GM21723 (cell line): ENCODE results near the gene KCNK3.

Experiments used
- ATAC-seq: cut with Tn5 transposase; IDR thresholded peaks from one replicate; pipeline ENCODE4 v1.9.1; 2021; ENCODE audit warnings: mild to moderate bottlenecking, moderate library complexity; ENCODE audit not compliant: unreplicated experiment

The KCNK3 gene

DNA sequence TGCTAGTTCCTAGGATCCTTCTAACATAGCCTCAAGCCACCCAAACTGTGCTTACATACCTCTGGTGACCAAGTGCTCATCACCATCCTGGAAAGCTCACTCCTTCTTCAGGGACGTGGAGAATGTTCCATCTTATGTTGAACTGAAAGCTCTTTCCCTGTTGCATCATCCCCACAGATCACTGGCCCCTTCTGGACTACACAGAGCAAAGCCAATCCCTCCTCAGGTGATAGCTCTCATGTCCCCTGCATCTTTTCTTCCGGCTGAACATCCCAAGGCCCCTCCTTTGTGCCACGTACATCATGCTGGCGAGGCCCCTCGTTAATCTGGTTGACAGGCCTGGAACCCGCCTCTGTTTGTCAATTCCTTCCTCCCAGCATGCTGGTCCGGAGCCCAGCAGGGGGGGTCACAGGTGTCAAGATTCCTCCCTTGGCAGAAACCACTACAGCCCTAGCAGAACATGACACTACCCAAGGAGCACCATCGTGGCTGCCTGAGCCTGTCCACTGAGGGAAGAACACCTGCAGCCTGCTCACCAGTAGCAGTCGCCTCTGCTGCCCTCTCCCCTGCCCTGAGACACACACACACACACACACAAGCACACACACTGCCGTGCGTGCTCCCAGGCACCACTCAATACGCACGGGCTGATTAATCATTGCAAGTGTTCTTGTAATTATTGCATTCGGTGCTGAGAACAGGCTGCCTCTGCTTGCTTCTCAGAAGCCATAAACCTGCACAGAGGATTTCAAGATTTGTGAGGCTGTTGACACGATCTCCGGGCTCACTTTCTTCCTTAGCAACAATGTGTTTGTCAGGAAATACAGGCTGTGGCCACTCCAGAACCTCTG, 6.3 kb upstream of the KCNK3 start:
- ATAC-seq, result no peak

DNA sequence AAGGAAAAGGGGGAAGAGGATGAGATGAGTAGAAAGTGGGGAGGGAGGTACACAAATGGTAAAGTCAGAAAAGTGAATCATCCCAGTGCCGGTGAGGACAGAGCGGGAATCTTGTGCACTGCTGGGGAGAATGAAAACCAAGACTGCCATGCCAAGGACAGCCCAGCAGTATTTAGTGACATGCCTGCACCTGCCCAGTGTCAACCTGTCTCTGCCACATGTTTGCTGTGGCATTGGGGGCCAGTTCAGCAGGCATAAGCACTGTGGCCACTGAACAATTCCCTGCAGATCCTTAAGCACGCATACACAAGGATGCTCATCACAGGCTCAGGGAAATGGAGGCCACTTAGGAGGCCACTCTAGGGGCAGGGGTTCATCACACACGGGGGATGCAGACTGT, 5.2 kb upstream of the KCNK3 start:
- no peak for ATAC-seq

DNA sequence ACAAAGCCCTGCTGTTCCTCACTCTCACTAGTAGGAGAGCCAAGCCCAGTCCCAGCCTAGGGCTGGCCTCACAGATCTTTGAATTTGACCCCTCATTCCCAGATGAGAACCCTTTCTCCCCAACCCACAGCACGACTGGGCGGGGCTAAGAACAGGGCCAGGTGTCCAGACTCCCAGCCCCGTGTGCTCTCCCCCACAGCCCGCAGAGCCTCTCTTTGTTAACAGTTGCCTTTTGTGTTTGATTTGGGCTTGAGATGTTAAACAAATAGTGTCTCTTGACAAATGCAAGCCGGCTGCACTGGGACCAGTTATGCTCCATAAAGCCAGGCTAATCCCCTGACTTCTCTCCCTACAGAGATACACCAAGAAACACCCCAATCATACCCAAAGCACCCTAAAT, 4.7 kb upstream of the KCNK3 start:
- ATAC-seq, result no peak

DNA sequence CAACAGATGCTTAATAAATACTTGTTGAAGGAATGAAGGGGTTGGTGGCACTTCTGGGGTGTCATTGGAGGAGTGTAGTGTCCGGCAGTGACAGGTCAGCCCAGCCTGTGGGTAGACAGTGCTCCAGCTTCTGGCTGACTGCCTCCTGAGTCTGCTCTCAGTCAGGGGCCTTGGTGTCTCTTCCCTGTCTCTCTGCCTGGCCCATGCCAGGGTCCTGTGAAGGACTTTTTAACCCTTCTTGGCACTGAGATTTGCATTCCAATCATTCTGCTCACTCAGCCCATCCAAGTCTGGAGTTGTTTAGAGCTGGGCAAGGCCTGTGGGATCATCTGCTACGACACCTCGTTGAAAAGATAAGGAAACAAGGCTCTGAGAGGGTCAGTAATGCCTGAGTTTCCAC, 1.4 kb upstream of the KCNK3 start:
- no peak for ATAC-seq

DNA sequence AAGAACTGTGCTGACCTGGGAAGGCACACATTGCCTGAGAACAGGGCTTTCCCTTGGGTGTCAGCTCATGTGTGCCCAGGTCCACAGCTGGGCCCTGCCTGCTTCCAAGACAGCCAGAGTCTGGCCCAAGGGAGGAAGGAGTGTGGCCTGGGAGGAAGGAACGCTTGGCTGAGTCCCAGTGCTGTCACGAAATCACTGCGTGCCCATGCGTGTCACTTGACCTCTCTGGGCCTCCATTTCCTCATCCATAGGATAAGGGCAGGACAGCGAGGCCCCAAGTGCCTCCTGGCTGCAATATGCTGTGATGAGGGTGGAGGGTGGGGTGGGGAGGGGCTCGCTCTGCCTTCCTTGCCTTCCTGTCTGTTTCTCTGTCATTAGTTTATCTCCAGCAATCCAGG, 642 bp upstream of the KCNK3 start:
- ATAC-seq, result no peak

DNA sequence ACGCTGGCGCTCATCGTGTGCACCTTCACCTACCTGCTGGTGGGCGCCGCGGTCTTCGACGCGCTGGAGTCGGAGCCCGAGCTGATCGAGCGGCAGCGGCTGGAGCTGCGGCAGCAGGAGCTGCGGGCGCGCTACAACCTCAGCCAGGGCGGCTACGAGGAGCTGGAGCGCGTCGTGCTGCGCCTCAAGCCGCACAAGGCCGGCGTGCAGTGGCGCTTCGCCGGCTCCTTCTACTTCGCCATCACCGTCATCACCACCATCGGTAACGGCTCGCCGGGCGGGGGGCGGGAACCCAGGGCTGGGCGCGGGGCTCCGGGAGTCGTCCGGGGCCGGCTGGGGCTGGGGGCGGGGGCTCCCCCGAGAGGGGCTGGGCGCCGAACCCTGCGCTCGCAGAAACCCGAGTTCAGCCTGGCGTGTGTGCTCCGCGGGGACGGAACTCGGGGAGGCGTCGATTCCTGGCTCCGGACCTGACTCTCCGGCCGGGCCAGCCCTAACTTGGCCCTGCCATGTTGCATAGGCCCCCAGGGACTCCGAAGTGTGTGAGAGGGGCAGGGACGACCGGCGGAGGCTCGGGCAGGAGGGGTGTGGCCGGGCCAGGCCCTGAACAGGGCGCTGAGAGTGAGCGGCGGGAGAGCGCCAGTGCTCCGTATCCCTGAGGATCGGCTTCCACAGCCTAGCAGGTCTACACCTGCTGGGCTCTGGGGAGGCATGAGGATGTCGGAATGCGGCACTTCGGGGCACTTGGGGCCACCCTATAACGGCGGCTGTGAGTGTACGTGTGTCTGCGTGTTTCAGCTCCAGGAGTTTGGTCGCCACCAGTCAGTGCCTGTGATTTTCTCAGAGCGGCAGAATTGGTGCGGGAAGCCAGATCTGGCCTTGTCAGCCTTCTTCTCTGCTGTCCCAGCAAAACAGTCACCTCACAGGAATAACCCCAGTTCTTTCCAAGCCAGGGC, 651 bp downstream of the KCNK3 start:
- ATAC-seq, result no peak

DNA sequence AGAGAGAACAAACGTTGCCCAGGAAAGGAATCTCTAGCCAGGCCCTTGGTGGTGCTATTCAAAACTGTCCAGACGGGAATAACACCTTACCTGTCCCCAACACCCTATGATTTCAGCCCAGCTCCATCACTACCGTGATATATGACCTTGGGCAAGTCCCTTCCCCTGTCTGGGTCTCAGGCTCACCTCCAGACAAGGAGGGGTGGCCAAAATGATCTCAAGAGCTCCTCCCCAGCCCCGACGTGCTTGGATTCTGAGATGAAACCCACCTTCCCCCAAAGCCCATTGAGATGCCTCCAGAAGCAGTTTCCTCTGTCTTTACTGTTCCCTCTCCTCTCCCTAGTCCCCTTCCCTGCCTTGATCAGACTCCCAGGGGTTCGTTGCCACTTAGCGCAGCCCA, 1.5 kb downstream of the KCNK3 start:
- no peak for ATAC-seq

DNA sequence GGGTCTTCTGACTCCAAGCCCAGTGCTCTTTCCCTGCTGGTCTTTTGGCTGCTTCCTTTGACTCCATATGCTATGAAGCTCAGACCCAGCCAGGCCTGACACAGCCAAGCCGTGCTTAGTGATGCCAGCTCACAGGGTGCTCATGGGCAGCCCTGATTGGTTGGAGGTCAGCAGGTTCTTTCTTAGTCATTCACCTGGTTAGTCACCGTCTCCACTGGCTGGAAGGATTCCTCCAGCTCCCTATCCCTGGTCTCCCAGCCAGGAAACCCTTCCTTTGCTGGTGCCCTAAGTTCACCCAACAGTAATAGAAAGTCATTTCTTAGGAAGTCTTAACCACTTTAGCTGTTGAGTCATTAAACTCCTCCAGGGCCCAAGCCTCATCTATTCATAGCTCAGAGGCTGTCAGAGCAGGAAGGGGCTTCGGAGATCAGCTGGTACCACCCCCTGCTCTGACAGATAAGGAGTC, 3.9 kb downstream of the KCNK3 start:
- no peak for ATAC-seq

DNA sequence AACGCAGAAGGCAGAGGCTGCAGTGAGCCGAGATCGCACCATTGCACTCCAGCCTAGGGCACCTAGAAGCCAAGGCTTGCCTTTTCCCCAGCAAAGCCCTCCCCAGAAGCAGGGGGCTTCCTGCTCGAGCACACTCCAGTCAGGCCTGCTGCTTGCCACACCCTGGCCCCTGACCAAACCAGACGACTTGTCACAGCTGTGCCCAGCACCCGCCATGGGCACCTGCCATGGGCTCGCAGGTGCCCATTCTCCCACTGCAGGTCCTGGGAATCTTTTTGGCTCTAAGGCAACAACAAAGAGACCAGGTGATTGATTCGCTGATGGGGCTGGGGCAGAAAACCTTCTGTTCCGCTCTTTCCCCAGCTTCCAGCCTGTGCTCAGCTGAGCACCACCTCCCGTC, 4.9 kb downstream of the KCNK3 start:
- no peak for ATAC-seq

DNA sequence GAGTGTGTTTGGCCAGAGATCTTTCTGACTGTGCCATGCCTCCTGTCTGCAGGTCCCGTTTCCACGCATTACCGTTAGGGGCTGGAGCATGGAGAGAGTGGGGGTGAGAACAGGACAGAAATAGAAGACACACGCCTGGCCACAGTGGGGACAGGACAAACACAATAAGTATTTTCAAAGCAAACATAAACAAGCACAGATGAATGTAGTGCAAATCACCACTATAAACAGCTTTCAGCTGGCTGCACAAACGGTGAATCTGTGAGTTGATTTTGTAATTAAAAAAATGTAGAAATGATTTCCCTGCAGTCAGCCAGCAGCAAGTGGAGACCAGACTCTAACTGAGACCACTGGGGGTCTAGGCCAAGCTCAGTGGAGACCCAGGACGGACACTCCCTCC, 6.8 kb downstream of the KCNK3 start:
- no peak for ATAC-seq

DNA sequence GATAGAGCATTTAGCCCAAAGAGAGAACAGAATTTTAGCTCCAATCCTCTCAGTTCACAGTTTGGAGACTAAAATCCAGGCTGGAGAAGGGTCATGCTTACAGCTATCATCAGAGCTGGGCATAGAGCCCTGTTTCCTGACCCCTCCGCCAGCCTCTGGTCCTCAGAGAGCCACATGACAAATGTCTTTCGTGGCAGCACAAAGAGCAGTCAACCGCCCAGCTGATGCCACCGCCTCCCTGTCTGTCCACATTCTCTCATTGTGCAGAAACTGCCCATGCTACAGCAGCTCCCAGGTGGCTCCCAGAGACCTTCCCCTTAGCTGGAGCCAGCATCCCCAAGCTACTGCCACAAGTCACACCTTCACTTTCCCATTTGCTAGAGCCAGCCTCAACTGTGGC, 7.6 kb downstream of the KCNK3 start:
- no peak for ATAC-seq

DNA sequence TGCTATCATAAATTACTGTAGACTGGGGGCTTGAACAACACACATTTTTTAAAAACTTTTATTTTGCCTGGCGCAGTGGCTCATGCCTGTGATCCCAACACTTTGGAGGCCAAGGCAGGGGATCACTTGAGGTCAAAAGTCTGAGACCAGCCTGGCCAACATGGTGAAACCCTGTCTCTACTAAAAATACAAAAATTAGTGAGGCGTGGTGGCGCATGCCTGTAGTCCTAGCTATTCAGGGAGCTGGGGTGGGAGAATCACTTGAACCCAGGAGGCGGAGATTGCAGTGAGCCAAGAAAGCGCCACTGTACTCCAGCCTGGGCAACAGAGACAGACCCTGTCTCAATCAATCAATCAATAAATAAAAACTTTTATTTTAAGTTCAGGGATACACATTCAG, 9.1 kb downstream of the KCNK3 start:
- ATAC-seq, result no peak

DNA sequence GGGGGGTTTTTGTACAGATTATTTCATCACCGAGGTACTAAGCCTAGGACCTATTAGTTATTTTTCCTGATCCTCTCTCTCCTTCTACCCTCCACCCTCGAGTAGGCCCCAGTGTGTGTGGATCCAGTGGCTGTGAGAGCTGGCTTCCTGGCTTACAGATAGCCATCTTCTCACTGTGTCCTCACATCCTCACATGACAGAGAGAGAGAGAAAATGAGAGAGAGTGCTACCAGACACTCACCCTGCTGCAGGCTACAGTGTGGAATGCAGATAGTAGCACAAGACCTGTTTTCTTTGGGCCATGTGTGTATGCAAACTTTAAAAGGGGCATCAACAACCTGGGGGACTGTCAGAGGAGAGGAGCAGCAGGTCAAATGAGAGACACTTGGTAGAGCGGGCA, 9.5 kb downstream of the KCNK3 start:
- no peak for ATAC-seq

DNA sequence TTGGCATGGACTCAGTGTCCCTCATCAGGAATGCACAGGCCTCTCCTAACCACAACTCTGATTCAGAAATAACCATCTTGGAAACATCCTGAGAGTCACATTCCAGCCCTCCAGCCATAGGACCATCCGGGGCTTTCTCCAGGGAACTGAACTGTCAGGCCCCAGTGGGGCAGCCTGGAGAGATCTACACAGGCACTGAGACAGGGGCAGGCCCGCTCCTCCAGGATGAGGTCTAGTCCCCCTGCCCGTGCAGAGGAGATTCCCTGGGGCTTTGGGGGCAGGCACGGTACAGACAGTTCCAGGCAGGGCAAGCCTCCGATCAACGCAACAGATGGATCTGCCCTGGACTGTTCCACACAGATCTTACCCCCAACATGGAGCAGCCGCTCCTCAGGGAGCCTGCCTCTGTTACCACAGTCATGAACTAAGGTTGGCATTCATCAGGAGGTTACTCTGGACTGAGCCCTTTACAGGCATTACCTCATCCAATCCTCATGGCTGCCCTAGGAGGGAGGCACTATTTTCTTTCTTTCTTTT, 12.0 kb downstream of the KCNK3 start:
- no peak for ATAC-seq

DNA sequence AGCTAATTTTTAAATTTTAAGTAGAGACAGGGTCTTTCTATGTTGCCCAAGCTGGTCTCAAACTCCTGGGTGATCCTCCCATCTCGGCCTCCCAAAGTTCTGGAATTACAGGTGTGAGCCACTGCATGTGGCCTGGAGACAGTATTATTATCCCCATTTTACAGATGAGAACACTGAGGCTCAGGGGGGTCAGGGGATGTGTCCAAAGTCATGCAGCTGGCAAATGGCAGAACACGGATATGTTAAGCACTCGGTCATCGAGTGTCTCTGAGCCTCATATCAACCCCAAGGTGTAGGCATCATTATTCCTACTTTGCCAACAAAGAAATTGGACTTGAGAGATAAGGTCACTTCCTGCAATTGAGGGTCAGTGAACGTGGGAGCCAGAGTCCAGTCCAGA, 12.6 kb downstream of the KCNK3 start:
- no peak for ATAC-seq

DNA sequence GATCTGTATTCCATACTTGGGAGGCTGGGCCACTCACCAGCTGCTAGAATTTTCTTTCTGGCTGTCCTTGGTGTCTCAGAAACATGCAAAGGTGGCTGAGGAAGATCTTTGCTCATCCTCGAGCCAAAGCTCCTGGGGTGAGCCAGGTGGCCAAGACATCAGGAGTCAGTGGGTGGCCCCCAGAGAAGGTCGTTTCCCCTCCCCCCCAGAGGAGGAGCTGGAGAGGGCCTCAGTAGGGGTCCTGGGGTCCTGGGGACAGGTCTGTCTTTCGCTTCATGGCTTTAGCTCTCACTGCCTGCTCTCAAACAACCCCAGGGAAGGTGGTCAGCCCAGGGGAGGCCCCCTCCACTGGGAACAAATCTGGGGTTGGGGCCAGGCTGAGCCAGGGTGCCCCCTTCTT, 13.6 kb downstream of the KCNK3 start:
- ATAC-seq, result no peak

DNA sequence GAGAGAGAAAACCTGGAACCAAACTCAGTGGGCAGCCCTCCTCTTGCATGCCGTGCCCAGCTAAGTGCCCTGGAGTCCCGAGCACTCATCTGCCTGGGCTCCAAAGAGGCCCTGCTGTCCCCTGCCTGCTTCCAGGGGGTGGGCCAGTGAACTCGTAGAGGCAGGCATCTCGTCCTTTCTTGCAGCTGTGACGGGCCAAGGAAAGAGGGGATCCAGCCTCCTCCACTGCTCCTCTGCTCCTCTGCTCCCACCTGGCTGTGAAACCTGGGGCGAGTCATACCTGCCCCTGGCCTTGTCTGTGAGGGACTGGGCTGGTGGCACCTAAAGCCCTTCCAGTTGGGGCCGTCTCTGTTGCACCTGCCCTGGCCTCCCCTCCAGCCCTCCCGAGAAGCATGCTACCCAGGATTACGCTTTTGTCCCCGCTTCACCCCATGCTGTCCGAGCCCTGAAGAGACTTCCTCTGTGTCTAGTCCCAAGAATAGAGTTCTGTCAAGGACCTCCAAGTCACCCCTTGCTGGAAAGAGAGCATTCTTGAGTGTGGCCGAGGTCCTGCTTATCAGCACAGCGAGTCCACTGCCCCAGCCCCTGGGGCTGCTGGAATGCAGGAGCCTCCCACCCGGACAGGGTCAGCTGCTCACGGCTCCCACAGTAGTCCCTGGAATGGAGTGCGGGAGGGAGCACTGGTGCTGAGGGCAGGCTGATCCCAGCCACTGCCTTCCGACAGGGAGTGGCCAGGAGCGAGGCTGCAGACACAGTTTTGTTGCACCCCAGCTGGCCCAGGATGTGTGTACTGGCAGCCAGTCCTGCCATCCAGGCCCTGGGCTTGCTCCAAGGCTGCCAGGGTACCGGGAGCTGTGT, 14.3 kb downstream of the KCNK3 start:
- ATAC-seq, result no peak

DNA sequence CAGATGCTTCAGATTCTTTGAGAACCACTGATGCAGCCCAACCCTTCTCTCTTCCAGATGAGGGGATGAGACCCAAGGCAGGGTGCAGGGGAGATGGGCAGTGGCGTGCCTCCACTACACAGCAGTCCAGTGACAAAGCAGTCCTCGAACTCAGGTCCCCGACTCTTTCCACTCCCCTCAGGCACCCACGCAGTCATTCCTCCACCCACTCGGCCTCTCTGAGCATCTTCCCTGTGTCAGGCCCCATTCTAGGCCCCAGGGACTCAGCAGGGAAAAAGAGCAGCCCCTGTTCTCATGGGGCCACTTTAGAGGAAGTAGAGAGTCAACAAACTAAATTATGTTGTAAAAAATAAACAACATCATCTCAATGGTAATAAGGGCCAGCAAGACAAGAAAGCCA, 15.2 kb downstream of the KCNK3 start:
- ATAC-seq, result no peak

DNA sequence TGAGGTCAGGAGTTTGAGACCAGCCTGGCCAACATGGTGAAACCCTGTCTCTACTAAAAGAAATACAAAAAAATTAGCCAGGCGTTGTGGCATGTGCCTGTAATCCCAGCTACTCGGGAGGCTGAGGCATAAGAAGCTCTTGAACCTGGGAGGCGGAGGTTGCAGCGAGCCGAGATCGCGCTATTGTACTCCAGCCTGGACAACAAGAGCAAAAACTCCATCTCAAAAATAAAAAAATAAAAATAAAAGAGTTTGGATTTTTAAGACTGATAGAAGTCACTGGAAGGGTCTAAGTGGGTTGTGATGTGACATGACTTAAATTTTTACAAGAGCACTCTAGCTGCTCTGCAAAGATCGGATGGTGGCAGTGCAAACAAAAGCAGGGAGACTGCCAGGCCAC, 15.9 kb downstream of the KCNK3 start:
- ATAC-seq, result no peak

DNA sequence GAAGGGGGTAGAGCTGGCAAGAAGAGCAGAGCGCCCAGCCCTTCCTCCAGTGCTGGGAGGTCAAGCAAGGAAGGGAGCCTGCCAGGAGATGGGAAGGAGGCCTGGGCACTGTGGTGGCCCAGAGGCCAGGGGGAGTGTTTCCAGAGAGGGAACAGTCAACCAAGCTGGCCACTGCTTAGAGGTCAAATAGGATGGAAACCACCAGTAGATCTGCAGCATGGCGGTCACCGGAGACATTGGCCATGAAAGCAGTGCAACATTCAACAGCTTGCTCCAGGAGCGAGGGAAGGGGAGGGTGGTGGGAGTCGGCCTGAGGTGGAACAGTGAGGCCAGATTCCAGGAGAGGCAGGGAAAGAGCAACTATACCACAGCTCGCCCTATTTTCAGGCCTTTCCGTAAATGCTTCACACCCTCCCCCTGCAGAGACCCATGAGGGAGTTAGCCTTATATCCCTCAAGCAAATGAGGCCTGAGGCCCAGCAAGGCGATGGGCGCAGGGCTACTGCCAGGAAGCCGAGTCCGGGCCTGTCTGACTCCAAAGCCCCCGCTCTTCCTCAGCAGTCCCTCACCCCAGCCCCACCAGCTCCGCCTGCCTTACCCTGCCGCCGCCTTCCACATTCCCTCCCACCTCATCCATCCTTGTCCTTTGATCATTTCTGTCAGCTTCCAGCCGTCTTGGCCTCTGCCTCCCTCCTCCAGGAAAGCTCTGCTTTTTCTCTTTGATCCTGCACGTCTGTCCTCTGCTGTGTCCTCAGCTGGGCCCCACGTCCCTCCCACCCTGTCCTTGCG, 17.0 kb downstream of the KCNK3 start:
- ATAC-seq, result no peak
